IMR-90 (cell line): Measurements from ENCODE around the gene SEC61A1. TPM values are rescaled to one million over a fixed set of nuclear protein-coding genes. Genes with fewer than 3 reads are reported as not detected.

ENCODE experiments used
- ATAC-seq: fragments of 200-7000 bp; cut with Tn5 transposase; 2 replicates; pipeline ENCODE4 v1.9.1; 2020; ENCODE audit warnings: low read depth, mild to moderate bottlenecking, moderate library complexity
- BruUV-seq: library from RNA; stranded (reverse); fragments of 400-500 nt; replicated peaks from 2 replicates; lab custom pipeline; 2021; lab: Mats Ljungman, UMichigan
- CTCF ChIA-PET: fragments of 300-600 bp; formaldehyde crosslinking; extraction: SDS; loops from one replicate; lab custom pipeline; 2021; ENCODE audit warnings: antibody characterized with exemption; lab: Yijun Ruan, JAX
- POLR2A ChIA-PET: fragments of 300-600 bp; sonication (Branson Sonifier 250); formaldehyde crosslinking; loops from one replicate; lab custom pipeline; 2022; ENCODE audit warnings: antibody characterized with exemption; ENCODE audit not compliant: unreplicated experiment; lab: Charles Lee
- DNase-seq: peaks from one replicate; pipeline ENCODE4 v3.0.0; 2013
- H2AFZ ChIP-seq: replicated peaks from 2 replicates; pipeline ENCODE3; 2013; ENCODE audit warnings: low read length, mild to moderate bottlenecking; ENCODE audit not compliant: poor library complexity
- H2AK5ac ChIP-seq: 2 replicates; pipeline ENCODE4 v1.6.1; 2013; ENCODE audit warnings: low read depth, low read length, inconsistent platforms
- H2AK9ac ChIP-seq: replicated peaks from 2 replicates; pipeline ENCODE3; 2013; ENCODE audit warnings: mild to moderate bottlenecking, low read depth, low read length, moderate library complexity; ENCODE audit not compliant: poor library complexity
- H2BK120ac ChIP-seq: 2 replicates; pipeline ENCODE4 v1.6.1; 2013; ENCODE audit warnings: low read depth, low read length, inconsistent platforms
- H2BK15ac ChIP-seq: 3 replicates; pipeline ENCODE4 v1.6.1; 2013; ENCODE audit warnings: low read depth, low read length, inconsistent platforms
- H2BK20ac ChIP-seq: 2 replicates; pipeline ENCODE4 v1.6.1; 2013; ENCODE audit warnings: low read depth, mild to moderate bottlenecking, inconsistent platforms, low read length, moderate library complexity
- H2BK5ac ChIP-seq: 2 replicates; pipeline ENCODE4 v1.6.1; 2013; ENCODE audit warnings: mild to moderate bottlenecking, low read depth, low read length, inconsistent platforms; ENCODE audit not compliant: poor library complexity, severe bottlenecking
- H3K14ac ChIP-seq: replicated peaks from 2 replicates; pipeline ENCODE4 v1.6.1; 2013; ENCODE audit warnings: low read depth, low read length, inconsistent platforms
- H3K18ac ChIP-seq: 2 replicates; pipeline ENCODE4 v1.6.1; 2013; ENCODE audit warnings: low read depth, low read length, control low read depth
- H3K23ac ChIP-seq: 2 replicates; pipeline ENCODE4 v1.6.1; 2013; ENCODE audit warnings: low read depth, low read length, inconsistent platforms
- H3K27ac ChIP-seq: 2 replicates; pipeline ENCODE4 v1.5.1; 2013; ENCODE audit warnings: mild to moderate bottlenecking, control low read depth, low read length; ENCODE audit not compliant: insufficient read depth
- H3K27me3 ChIP-seq: 2 replicates; pipeline ENCODE4 v1.6.1; 2013; ENCODE audit warnings: low read length; ENCODE audit not compliant: control insufficient read depth, insufficient read depth
- H3K36me3 ChIP-seq: 2 replicates; pipeline ENCODE4 v1.6.1; 2013; ENCODE audit warnings: low read length, mixed read lengths; ENCODE audit not compliant: control insufficient read depth, insufficient read depth
- H3K4ac ChIP-seq: 2 replicates; pipeline ENCODE4 v1.6.1; 2013; ENCODE audit warnings: low read depth, low read length, inconsistent platforms
- H3K4me1 ChIP-seq: 2 replicates; pipeline ENCODE4 v1.6.1; 2013; ENCODE audit warnings: low read length, mixed read lengths; ENCODE audit not compliant: control insufficient read depth, insufficient read depth
- H3K4me2 ChIP-seq: 2 replicates; pipeline ENCODE4 v1.6.1; 2013; ENCODE audit warnings: low read depth, mild to moderate bottlenecking, control low read depth, low read length, moderate library complexity
- H3K4me3 ChIP-seq: 2 replicates; pipeline ENCODE4 v1.5.1; 2013; ENCODE audit warnings: low read depth, mild to moderate bottlenecking, control low read depth, low read length, moderate library complexity; ENCODE audit not compliant: insufficient read depth
- H3K56ac ChIP-seq: 2 replicates; pipeline ENCODE4 v1.6.1; 2013; ENCODE audit warnings: low read length, inconsistent platforms; ENCODE audit not compliant: insufficient read depth; ENCODE audit errors: extremely low read depth
- H3K79me1 ChIP-seq, 2 experiments: 2 replicates each; pipeline ENCODE4 v1.6.1; 2013; ENCODE audit warnings: low read length in 2 of 2, inconsistent platforms in 1 of 2, low read depth in 1 of 2
- H3K9ac ChIP-seq: 2 replicates; pipeline ENCODE4 v1.6.1; 2013; ENCODE audit warnings: low read depth, low read length, control low read depth
- H3K9me1 ChIP-seq: 2 replicates; pipeline ENCODE4 v1.6.1; 2013; ENCODE audit warnings: low read length, inconsistent platforms; ENCODE audit not compliant: insufficient read depth
- H3K9me3 ChIP-seq: 2 replicates; pipeline ENCODE4 v1.6.1; 2013; ENCODE audit warnings: low read length; ENCODE audit not compliant: control insufficient read depth, insufficient read depth
- H4K20me1 ChIP-seq: 2 replicates; pipeline ENCODE4 v1.6.1; 2013; ENCODE audit warnings: low read length, inconsistent platforms; ENCODE audit not compliant: insufficient read depth
- H4K5ac ChIP-seq: 2 replicates; pipeline ENCODE4 v1.6.1; 2013; ENCODE audit warnings: mild to moderate bottlenecking, low read depth, low read length, control low read depth
- H4K8ac ChIP-seq, 2 experiments: 2 replicates each; pipeline ENCODE4 v1.6.1; 2013; ENCODE audit warnings: low read depth in 2 of 2, low read length in 2 of 2, control low read depth in 1 of 2, inconsistent platforms in 1 of 2
- H4K91ac ChIP-seq: 2 replicates; pipeline ENCODE4 v1.6.1; 2013; ENCODE audit warnings: low read depth, low read length, inconsistent platforms; ENCODE audit not compliant: insufficient read depth
- BHLHE40 ChIP-seq: fragments of 150-350 bp; IDR thresholded peaks from 2 replicates; pipeline ENCODE4 v1.6.1; 2016; ENCODE audit warnings: mild to moderate bottlenecking, low read depth, low read length
- CEBPB ChIP-seq: IDR thresholded peaks from 2 replicates; pipeline ENCODE4 v1.6.1; 2012; ENCODE audit warnings: low read depth, low read length, improper control_type of control experiment
- CHD1 ChIP-seq: IDR thresholded peaks from 2 replicates; pipeline ENCODE4 v1.6.1; 2012; ENCODE audit warnings: low read depth, low read length, improper control_type of control experiment
- FOS ChIP-seq: fragments of 150-350 bp; IDR thresholded peaks from 2 replicates; pipeline ENCODE4 v1.6.1; 2016; ENCODE audit warnings: low read depth, low read length
- MAFK ChIP-seq: IDR thresholded peaks from 2 replicates; pipeline ENCODE4 v1.6.1; 2012; ENCODE audit warnings: low read depth, low read length, improper control_type of control experiment
- MAZ ChIP-seq: IDR thresholded peaks from 2 replicates; pipeline ENCODE4 v1.6.1; 2012; ENCODE audit warnings: low read depth, mild to moderate bottlenecking, low read length, improper control_type of control experiment, moderate library complexity, borderline replicate concordance
- MXI1 ChIP-seq: IDR thresholded peaks from 2 replicates; pipeline ENCODE4 v1.6.1; 2012; ENCODE audit warnings: low read depth, mild to moderate bottlenecking, low read length, moderate library complexity, borderline replicate concordance
- NFE2L2 ChIP-seq: fragments of 150-350 bp; IDR thresholded peaks from 2 replicates; pipeline ENCODE4 v1.6.1; 2016; ENCODE audit warnings: low read depth, mild to moderate bottlenecking, low read length
- POLR2A ChIP-seq: IDR thresholded peaks from 2 replicates; pipeline ENCODE4 v1.6.1; 2012; ENCODE audit warnings: mild to moderate bottlenecking, low read depth, low read length
- RAD21 ChIP-seq: IDR thresholded peaks from 2 replicates; pipeline ENCODE4 v1.6.1; 2012; ENCODE audit warnings: low read length, improper control_type of control experiment
- RCOR1 ChIP-seq: IDR thresholded peaks from 2 replicates; pipeline ENCODE4 v1.6.1; 2012; ENCODE audit warnings: mild to moderate bottlenecking, low read length, improper control_type of control experiment; ENCODE audit not compliant: insufficient replicate concordance
- RFX5 ChIP-seq: IDR thresholded peaks from 2 replicates; pipeline ENCODE4 v1.8.0; 2012; ENCODE audit warnings: low read depth, mild to moderate bottlenecking, low read length, moderate library complexity
- SMC3 ChIP-seq: fragments of 150-350 bp; IDR thresholded peaks from 2 replicates; pipeline ENCODE4 v1.6.1; 2016; ENCODE audit warnings: low read depth, mild to moderate bottlenecking, antibody characterized with exemption, low read length, moderate library complexity
- WGBS, 2 experiments: methylation state at CpG; one replicate each; pipeline versions ENCODE4 v1.1.5 to v1.1.7; 2013; ENCODE audit warnings: missing lambda C conversion rate in 2 of 2; ENCODE audit not compliant: insufficient read length in 1 of 2; ENCODE audit errors: extremely low coverage in 2 of 2; 5-methylcytosine and 5-hydroxymethylcytosine counted together
- dilution Hi-C: fragments of 300-500 bp; cut with HindIII; formaldehyde crosslinking; loops from one replicate; pipeline ENCODE4 v1.14.3; 2018; ENCODE audit warnings: low sequenced_read_pairs; ENCODE audit not compliant: unreplicated experiment
- in situ Hi-C: fragments of 300-500 bp; cut with MboI; formaldehyde crosslinking; loops from 3 replicates; pipeline ENCODE4 v1.14.3; 2019; ENCODE audit warnings: low sequenced_read_pairs, inconsistent platforms, mixed read lengths
- intact Hi-C: fragments of 100-400 bp; cut with micrococcal nuclease; formaldehyde crosslinking; loops from 2 replicates; pipeline ENCODE4 v1.10.0; 2022
- polyA plus RNA-seq, 3 experiments: library from polyadenylated mRNA; depleted of rRNA; stranded (reverse); fragments of >200 nt; gene quantifications; 2 replicates each; pipeline ENCODE4 v1.2.3, GENCODE V29; 2012; ENCODE audit warnings: low replicate concordance in 1 of 3
- total RNA-seq: library from RNA; depleted of rRNA; stranded (reverse); fragments of >200 nt; gene quantifications from 2 replicates; pipeline ENCODE4 v1.2.3, GENCODE V29; 2012
- TF ChIP-seq, protein P1 (sequence below): fragments of 150-350 bp; IDR thresholded peaks from 2 replicates; pipeline ENCODE4 v1.6.1; 2016; ENCODE audit warnings: low read depth, mild to moderate bottlenecking, low read length, moderate library complexity, borderline replicate concordance
- TF ChIP-seq, protein P2 (sequence below): fragments of 150-350 bp; IDR thresholded peaks from 2 replicates; pipeline ENCODE4 v1.6.1; 2017; ENCODE audit warnings: mild to moderate bottlenecking, antibody characterized with exemption, low read length, low read depth
- TF ChIP-seq, protein P3 (sequence below): conservative IDR thresholded peaks from 2 replicates; pipeline ENCODE4 v1.5.1; 2012; ENCODE audit warnings: mild to moderate bottlenecking, low read depth, low read length, improper control_type of control experiment

SEC61A1 gene
- total and polyA plus RNA-seq, 2 of the 4 experiments (the other 2 are of a cell fraction) = 377 to 478 TPM

DNA sequence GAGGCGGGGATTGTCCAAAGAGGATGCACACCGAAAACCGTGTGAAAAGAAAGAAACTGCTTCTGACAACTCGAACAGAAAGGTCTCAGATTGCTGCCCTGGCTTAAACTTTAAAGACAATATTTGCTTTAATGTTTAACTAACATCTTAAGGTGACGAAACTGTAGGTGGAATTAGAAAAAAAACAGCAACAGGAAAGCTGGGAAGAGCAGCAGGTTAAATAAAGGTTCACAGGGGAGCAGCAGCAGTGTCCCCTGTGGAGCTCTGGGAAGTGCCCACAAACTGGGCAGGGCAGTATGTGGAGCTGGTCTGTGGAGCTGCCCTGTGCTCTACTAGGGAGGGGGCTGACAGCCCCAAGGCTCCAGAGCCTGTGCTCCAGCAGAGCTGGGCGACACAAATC is 46.0 kb downstream of the SEC61A1 start:
- no peak overlapping the region for H3K56ac ChIP-seq
- POLR2A ChIA-PET = no interaction called here
- no peak overlapping the region for H2BK20ac ChIP-seq
- no peak overlapping the region for H2AK9ac ChIP-seq
- no peak overlapping the region for H4K8ac ChIP-seq
- H3K9me3 ChIP-seq = no peaks in the 10 kb centered on the region
- intact Hi-C loops (no loop called here), in situ Hi-C loops (loop anchor here (5.0 to 10.0 kb wide), 3 partner anchors 34 to 494 kb away; no protein-coding TSS in a partner anchor), dilution Hi-C loops (no loop called here)
- DNase-seq (no peak), ATAC-seq (no peak)
- no peak overlapping the region for H3K4me3 ChIP-seq
- no peak overlapping the region for H2BK5ac ChIP-seq
- H3K79me1 ChIP-seq = peaks cover 7 to 25% of the 10 kb centered on the region in 2 experiments; a peak in 3 of 4 replicates
- H4K91ac ChIP-seq = no peak overlapping the region
- no peak overlapping the region for H2BK120ac ChIP-seq
- peaks cover 39% of the 10 kb centered on the region for H3K36me3 ChIP-seq
- H4K20me1 ChIP-seq = no peaks in the 10 kb centered on the region
- no peaks in the 10 kb centered on the region; the same call in 1 of the 2 replicates for H3K9me1 ChIP-seq
- no peak overlapping the region for H3K18ac ChIP-seq
- H2AFZ ChIP-seq = no peak overlapping the region
- H2AK5ac ChIP-seq = no peak overlapping the region
- no peak overlapping the region for H3K23ac ChIP-seq
- 100% methylated on average over 1 of the region's 6 CpGs; no CpG with 5 or more reads in 1 of the 2 experiments for WGBS, 2 experiments
- no peak overlapping the region for H2BK15ac ChIP-seq
- TF ChIP-seq SMC3 = no peak
- TF ChIP-seq, protein P1, sequence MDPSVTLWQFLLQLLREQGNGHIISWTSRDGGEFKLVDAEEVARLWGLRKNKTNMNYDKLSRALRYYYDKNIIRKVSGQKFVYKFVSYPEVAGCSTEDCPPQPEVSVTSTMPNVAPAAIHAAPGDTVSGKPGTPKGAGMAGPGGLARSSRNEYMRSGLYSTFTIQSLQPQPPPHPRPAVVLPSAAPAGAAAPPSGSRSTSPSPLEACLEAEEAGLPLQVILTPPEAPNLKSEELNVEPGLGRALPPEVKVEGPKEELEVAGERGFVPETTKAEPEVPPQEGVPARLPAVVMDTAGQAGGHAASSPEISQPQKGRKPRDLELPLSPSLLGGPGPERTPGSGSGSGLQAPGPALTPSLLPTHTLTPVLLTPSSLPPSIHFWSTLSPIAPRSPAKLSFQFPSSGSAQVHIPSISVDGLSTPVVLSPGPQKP = no peak
- TF ChIP-seq, protein P2, sequence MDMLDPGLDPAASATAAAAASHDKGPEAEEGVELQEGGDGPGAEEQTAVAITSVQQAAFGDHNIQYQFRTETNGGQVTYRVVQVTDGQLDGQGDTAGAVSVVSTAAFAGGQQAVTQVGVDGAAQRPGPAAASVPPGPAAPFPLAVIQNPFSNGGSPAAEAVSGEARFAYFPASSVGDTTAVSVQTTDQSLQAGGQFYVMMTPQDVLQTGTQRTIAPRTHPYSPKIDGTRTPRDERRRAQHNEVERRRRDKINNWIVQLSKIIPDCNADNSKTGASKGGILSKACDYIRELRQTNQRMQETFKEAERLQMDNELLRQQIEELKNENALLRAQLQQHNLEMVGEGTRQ = no peak
- TF ChIP-seq CHD1 = no peak
- TF ChIP-seq CEBPB = no peak
- TF ChIP-seq FOS = no peak
- no peak for TF ChIP-seq MXI1
- TF ChIP-seq NFE2L2 = no peak
- TF ChIP-seq, protein P3, sequence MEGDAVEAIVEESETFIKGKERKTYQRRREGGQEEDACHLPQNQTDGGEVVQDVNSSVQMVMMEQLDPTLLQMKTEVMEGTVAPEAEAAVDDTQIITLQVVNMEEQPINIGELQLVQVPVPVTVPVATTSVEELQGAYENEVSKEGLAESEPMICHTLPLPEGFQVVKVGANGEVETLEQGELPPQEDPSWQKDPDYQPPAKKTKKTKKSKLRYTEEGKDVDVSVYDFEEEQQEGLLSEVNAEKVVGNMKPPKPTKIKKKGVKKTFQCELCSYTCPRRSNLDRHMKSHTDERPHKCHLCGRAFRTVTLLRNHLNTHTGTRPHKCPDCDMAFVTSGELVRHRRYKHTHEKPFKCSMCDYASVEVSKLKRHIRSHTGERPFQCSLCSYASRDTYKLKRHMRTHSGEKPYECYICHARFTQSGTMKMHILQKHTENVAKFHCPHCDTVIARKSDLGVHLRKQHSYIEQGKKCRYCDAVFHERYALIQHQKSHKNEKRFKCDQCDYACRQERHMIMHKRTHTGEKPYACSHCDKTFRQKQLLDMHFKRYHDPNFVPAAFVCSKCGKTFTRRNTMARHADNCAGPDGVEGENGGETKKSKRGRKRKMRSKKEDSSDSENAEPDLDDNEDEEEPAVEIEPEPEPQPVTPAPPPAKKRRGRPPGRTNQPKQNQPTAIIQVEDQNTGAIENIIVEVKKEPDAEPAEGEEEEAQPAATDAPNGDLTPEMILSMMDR = no peak
- no peak for TF ChIP-seq BHLHE40
- no peak for TF ChIP-seq POLR2A
- TF ChIP-seq RAD21 = no peak
- TF ChIP-seq RCOR1 = no peak
- no peak for TF ChIP-seq RFX5
- no peak for TF ChIP-seq MAFK
- no peak for TF ChIP-seq MAZ
- H3K9ac ChIP-seq = no peak overlapping the region
- H3K4me2 ChIP-seq = no peak overlapping the region
- BruUV-seq = no TSS peak
- H3K14ac ChIP-seq = no peak overlapping the region
- H3K27me3 ChIP-seq = no peaks in the 10 kb centered on the region
- H3K4ac ChIP-seq = no peak overlapping the region
- CTCF ChIA-PET = no interaction called here
- no peak overlapping the region for H4K5ac ChIP-seq
- no peak overlapping the region for H3K27ac ChIP-seq
- H3K4me1 ChIP-seq = peaks cover 5% of the 10 kb centered on the region
